GM21723 (cell line): ENCODE measurements around the gene TMEM141.

Experiments
- ATAC-seq: cut with Tn5 transposase; IDR thresholded peaks from one replicate; pipeline ENCODE4 v1.9.1; 2021; ENCODE audit warnings: mild to moderate bottlenecking, moderate library complexity; ENCODE audit not compliant: unreplicated experiment

The TMEM141 gene

DNA sequence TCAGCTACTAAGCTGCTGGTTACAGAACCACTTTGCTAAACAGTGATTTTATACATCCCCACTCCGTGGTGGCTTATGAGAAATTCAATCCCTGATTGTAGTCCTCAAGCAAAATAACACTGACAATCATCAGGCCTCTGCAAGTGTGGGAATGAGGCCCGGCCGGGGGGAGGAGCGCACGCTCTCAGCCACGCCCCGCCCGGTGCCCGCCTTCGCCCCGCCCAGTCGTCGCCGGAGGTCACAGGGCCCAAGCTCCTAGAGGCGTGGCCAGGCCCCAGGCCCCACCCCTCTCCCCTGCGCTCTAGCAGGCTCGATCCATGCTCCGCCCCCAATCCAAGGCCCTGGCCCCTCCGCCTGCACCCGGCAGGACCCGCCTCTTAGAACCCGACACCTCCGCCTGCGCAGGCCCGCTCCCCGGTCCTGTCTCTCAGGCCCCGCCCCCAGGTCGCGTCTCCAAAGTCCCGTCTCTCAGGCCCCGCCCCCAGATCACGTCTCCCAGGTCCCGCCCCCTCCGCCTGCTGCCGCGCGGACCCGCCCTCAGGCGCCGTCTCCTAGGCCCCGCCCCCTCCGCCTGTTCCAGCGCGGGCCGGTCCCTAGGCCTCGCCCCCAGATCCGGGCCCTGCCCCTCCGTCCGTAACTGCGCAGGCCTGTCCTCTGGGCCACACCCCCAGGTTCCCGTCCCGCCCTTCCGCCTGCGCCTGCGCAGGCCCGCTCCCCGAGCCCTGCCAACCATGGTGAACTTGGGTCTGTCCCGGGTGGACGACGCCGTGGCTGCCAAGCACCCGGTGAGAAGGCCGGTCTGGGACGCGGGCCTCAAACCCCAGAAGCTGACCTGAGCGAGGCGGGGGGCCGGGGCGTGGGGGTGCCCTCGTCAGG is at the start of gene TMEM141:
Gene TMEM141, plus strand, starts transcription at position 705 of the 876 bp plus-strand sequence. Its CDS starts 27 bp downstream, at position 732.
- ATAC-seq: peak; percentile 81

DNA sequence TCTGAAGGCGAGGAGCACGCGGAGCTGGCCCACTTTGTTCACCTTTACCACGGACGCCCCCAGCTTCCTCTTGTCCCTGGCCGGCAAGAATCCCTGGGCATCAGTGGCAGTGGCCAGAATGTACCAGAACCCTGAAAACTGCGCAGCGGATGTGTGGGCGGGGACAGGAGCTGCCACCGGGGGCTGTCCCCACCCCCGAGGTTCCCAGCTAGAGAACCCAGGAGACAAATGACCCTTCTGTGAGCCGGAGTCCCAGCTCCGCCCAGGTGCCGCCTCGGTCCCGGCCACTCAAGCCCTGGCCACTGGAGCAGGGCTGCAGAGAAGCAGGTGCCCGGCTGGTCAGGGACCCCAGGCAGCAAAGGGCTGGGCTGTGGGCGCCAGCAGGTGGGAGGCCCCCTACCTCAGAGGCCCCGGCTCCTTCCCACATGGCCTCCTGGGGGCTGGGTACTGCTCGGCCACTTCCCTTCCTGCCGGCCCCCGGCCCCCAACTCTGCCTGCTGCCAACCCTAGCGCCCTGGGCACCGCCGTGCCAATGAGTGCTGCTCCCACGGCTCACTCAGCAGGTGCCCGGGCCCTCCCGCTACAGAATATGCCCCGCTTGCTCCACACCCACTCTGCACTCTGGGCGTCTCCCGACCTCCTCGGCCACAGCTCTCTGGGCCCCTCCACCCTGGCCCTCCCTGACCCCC is 49.1 kb upstream of the TMEM141 start:
- ATAC-seq: peak; percentile 66

DNA sequence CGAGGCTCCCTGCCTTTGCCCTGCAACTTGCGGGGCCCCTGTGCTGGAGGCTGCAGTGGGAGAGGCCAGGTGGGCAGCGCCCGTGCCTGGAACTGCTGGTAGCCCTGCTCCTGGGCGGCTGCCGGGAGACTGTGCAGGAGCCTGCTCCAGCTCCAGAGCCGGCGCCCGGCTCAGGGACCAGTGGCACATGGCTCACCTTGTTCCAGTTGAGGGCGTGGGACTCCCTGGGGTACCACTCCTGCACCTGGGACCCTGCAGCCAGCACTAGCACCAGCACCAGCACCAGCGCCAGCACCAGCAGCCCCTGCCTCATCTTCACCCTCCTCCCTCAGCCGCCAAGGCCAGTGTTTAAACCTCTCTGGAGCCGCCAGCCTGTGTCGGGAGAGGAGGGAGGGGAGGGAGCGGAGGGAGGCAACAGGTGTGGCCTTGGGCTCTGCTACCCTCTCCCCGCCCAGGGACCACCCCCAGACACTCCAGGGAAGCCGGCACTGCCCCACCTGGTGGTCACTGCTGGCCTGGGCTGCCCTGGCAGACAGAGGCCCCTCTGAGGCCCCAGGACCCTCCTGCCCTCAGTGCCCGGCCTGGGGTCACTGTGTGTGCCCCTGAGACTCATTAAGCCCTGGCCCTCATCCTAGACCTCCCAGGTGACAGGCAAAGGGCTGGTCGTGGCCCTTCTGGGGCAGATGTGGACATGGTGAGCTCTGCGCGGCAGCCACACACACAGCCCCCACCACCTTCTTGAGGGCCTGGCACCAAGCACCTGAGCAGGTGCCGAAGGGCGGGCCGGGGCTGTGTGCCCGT is 48.4 kb upstream of the TMEM141 start, which contains the start of gene LCN10:
Gene LCN10, minus strand, starts transcription at position 350 of the 801 bp plus-strand sequence. Its CDS starts 37 bp downstream, at position 313.
- ATAC-seq: no peak

DNA sequence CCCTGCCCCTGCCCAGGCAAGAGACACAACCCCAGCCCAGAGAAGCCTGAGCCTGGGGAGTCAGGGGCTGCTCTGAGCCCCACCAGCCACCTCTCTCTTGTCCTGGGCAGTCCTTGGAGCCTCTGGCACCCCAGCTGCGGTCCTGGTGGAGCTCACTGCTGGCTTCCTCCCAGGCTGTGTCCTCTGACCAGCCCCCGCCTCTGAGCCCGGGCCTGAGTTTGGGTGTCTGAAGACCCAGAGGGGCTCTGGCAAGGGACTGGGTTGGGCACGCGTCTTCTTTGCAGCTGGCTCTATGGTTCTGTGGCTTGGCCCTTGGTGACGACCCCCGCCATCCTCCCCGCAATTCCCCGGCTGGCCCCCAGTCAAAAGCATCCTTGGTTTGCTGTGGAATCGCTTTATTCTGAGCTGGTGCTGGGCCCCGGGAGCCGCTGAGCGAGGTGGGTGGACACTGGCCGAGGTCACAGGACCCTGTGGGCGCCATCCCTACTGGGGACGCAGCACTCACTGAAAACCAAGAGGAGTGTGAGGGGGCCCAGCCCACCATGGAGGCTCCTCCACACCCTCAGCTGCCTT is 47.4 kb upstream of the TMEM141 start:
- no peak for ATAC-seq

DNA sequence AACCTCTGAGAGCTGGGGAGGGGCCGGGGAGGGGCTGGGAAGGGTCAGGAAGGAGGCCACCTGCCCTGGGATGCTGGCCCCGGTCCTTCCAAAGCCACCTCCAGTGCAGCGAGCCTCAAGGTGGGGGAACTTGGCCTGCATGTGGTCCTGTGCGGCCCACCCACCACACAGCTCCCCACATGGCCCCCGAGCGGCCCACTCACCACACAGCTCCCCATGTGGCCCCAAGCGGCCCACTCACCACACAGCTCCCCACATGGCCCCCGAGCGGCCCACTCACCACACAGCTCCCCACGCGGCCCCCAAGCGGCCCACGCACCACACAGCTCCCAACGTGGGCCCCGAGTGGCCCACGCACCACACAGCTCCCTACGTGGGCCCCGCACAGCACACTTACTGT is 46.4 kb upstream of the TMEM141 start:
- no peak for ATAC-seq

DNA sequence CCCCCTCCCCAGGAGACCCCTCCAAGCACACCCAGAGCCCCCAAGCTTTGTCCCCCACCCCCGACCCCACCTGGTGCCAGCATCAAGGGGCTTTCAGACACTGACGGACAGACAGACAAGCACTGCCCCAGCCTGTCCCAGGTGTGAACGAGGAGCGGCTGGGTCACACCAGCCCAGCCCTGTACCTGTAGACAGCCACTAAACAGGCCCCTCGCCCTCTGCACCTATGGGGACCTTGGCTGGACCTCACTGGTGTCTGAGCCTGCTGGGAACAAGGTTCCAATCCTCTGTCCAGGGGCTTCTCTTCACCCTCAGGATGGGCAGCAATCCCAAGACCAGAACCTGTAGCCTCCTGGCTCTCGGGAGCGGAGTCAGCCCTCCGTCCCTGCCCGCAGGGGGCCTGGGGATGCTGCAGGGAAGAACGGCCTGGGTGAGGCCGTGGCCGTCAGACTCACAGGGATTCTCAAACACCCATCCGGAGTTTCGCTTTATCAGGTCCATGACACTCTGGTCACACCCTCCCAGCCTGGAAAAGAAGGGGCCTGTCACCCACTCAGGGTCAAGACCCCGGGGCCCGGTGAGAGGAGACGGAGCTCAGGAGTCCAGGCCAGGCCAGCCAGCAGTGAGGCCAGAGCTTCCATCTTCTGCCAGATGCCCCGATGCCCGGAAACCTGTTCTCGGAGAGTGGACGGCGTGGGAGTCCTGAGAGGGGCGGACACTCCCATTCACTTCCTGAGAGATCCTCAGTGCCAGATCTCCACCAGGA is 45.6 kb upstream of the TMEM141 start:
- ATAC-seq: no peak

DNA sequence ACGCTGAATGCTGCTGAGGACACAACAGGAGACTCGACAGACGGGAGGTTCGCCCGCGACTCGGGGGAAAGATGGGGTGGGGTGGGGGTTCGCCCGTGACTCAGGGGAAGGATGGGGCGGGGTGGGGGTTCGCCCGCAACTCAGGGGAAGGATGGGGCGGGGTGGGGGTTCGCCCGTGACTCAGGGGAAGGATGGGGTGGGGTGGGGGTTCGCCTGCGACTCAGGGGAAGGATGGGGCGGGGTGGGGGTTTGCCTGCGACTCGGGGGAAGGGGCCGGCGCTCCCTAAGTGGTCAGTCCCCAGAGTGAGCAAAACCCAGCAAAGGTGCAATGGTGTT is 45.0 kb upstream of the TMEM141 start:
- ATAC-seq: no peak

DNA sequence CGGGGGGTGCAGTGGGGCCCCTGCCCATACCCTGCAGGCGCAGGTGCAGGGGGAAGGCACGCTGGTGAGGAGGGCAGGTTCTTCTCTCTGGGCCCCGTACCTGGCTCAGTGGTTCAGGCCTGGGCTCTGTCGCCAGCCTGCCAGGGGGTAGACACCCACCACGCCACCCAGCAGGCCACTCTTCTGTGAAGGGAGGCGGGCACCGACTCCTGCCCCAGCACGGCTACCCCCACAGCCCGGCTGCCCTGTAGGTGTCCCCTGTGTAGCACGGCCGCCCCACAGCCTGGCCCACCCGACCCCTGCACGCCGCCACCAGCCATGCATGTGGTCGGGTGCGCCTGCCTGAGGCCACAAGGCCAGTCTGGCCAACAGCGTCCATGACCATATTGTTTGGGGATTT is 44.5 kb upstream of the TMEM141 start:
- no peak for ATAC-seq

DNA sequence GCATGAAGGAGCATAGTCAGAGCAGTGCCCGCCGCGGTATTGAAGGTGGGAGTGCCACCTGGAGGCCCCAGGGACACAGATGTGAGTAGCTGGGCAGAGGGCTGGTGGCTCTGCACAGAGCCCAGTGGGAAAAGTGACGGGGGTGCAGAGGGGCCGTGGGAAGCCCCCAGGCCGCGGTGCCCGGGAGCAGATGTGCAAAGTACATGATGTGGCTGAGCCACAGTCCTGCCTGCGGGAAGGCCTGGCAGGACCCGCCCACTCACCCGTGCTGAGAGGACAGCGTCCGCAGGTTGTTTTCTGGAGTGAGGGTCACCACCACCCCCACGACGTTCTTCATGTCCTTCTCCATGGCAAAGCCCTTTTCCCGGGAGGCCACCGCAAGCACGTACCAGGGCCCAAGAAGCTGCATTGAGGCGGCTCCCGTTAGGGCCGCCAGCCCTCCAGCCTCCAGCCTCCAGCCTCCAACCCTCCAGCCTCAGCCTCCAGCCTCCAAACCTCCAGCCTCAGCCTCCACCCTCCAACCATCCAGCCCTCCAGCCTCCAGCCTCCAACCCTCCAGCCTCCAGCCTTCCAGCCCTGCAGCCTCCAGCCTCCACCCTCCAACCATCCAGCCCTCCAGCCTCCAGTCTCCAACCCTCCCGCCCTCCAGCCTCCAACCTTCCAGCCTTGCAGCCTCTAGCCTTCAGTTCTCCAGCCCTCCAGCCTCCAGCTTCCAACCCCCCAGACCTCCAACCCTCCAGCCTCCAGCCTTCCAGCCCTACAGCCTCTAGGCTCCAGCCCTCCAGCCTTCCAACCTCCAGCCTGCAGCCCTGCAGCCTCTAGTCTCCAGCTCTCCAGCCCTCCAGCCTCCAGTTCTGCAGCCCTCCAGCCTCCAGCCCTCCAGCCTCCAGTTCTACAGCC is 43.7 kb upstream of the TMEM141 start:
- ATAC-seq: no peak

DNA sequence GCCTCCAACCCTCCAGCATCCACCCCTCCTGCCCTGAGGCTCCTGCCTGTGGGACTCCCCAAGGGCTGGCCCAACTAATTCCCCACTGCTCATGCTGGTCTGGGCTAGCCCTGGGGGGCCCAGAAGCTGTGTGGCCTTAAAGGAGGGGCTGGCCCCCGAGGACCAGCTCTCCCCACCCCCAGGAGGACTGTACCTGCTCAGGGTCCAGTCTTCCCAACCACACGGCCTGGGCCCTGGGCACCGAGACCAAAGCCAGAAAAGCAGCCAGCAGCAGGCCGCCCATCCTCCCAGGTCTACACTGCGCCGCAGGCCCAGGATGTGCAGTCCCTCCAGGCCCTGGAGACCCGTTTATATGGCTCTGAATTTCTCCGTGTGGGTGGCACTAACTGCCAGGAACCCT is 42.9 kb upstream of the TMEM141 start, which contains the start of gene LCN6:
Gene LCN6, minus strand, starts transcription at position 325 of the 400 bp plus-strand sequence. Its CDS starts 42 bp downstream, at position 283.
- no peak for ATAC-seq

DNA sequence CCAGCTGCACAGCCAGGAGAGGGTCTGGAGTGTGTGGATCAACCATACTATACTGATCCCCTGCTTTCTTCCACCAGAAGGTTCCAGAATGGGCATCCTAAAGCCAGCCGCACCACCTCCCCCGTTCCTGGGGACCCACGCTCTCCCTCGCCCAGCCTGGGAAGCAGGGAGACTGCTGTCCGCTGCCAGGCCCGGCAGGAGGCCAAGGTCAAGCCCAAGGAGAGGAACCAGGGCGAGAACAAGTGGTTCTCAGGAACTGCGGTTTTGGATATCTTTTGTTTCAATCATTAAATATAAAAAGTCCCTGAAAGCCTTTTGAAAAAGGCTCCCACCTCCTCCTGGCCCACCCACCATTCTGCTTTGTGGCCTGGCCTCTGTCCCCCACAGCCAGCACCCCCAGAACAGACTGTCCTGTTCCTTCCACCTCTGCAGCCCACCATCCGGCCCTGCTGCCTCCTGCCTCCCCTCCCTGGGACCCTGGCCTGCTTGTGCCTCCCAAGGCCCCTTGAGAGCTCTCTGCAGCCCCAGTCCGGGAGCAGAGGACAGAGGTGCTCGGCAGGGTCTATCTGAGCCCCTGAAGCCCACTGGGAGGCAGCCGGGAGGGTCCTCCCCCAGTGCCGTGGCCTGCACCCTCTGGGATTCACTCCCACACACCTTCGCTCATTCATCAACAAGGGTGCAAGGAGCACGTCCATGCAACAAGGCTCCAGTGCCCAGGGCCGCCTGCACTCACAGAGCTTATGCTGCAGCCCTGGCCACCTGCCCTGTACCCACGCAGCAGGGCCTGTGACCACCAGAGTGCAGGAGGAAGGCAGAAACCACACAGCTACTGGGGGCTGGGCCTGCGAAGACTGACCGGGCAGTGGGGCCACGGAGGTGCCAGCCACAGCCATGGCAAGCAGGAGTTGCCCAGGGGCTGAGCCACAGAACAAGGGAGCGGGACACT is 42.2 kb upstream of the TMEM141 start:
- ATAC-seq: no peak

DNA sequence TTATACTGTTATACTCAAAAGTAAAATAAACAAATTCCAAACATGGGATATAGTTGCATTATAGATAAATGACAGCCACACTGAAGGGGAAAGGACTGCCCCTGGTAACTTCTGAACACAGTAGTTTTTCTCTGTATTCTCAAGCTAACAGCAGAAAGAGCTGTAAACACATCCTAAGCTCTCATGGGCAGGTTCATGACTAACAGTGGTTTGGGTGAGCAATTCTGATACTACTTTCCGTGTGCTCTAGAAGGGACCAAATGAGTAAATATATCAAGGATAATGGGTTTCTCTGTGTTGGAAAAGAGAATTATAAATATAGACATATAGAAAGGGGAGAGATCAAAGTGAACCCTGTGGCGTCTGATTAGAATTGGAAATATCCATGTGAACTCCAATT is 40.6 kb upstream of the TMEM141 start:
- no peak for ATAC-seq

DNA sequence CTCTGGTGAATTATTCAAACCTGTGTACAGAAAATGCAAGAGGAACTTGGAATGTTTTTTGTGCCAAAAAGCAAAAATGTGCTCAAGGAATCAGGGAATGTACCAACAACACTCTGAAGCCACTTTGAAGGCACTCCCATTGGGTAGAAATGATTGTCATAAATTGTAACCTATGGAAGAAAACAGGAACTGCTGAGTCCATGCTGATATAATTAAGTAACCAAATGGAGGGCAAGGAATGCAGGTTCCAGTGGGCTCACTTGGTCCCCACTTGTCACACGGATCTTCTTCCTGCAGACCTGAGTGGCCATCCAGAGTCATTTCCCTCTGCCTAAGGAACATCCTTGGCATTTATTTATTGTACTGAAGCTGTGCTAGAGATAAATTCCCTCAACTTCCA is 39.9 kb upstream of the TMEM141 start:
- no peak for ATAC-seq

DNA sequence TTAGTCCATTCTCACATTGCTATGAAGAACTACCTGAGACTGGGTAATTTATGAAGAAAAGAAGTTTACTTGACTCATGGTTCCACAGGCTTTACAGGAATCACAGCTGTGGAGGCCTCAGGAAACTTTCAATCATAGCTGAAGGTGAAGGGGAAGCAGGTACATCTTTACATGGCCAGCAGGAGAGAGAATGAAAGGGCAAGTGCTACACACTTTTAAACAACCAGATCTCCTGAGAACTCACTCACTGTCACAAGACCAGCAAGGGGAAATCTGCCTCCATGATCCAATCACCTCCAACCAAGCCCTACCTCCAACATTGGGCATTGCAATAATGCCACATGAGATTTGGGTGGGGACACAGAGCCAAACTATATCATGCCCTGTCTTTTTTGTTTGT is 39.3 kb upstream of the TMEM141 start:
- no peak for ATAC-seq

DNA sequence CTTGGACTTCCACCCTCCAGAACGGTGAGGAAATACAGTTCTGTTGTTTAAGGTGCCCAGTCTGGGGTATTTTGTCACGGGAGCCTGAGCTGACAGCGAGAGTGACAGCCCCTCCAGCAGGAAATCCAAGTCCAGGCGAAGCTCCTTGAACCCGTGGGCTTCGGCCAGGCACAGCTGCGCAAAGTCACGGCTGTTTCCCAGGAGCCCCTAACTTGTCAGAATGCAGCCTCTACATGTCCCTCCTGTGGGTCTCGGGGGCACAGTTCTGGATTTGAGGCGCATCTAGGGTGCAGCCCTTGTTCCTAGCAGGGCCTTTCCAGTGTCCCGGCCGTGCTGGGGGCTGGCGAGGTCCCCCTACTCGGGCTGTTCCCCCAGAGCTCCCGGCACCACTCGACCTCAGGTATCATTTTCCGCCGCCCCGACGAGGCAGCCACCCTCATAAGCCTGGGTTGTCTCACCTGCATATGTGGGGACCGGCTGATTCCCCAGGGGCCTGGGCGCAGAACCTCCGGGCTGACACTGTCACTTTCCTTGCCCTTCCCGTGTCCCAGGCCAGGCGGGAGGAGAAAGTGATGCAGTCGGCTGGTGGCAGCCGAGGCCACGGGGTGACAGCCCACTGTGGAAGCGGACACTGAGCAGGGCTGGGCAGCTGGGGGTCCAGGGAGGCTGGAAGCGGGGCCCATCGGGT is 37.6 kb upstream of the TMEM141 start:
- ATAC-seq: no peak

DNA sequence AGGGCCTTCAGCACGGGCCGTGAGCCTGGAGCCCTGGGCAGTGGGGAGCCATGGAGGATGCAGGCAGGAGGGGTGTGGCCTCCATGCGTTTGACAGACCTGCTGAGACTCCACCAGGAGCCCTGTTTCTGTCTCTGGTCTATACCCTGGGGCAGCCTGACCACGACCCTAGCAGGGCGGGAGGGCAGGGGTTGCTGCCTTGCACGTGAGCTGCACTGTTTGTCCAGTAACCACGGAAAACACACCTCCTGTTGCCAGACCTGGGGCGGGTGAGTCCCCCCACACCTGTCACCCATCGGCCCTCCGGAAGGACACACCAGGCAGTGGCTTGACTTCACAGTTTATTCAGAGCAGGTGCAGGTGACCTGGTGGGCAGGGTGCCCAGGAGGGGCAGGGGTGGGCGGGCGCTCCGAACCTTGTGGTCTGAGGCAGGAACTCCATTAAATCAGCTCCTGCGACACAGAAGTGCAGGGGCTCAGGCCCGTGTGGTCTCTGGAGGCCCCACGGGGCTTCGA is 37.0 kb upstream of the TMEM141 start:
- ATAC-seq: no peak

DNA sequence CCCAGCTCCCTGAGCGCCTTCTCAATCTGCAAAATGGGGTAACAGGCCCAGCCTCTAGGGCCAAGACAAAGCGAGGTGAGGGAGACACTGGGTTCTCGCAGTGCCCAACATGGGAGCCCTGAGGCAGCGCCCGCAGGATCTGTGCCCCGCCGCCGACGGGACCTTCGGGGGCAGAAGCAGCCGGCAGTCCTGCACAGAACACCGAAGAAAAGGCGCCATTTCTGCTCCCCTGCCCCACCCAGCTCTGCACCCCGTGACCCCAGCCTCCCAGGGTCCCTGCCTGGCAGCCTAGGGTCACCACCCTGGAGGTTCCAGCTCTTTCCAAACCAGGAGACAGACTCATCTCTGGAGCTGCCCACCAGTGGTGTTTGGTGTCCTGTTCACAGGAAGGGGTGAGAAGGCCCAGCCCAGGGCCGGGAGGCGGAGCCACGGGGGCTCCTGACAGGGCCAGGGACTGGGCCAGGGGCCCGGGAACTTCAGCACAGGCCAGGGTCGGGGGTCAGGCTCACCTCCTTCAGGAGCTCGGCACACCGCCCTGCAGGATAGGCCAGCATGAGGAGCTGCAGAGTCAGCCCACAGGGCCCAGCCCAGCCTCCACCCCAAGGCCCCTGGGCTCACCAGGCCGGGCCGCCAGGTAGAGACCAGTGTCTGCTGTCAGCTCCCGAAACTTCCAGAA is 36.4 kb upstream of the TMEM141 start:
- no peak for ATAC-seq
